Muscle layer of colon (tissue), 2 donors: ENCODE measurements around the gene PAQR6.

Source experiments
- H3K27ac ChIP-seq: one replicate; pipeline ENCODE4 v1.7.0; 2013; ENCODE audit warnings: low read depth, mild to moderate bottlenecking, low read length, moderate library complexity
- H3K27me3 ChIP-seq, 2 donors: one replicate each; pipeline ENCODE4 v1.7.0; 2013; ENCODE audit warnings: low read length in 2 of 2, mild to moderate bottlenecking in 2 of 2; ENCODE audit not compliant: insufficient read depth in 2 of 2, control insufficient read depth in 1 of 2
- H3K36me3 ChIP-seq: one replicate; pipeline ENCODE4 v1.7.0; 2013; ENCODE audit warnings: mild to moderate bottlenecking, low read length; ENCODE audit not compliant: insufficient read depth
- H3K4me1 ChIP-seq: one replicate; pipeline ENCODE4 v1.7.0; 2013; ENCODE audit warnings: mild to moderate bottlenecking, low read length; ENCODE audit not compliant: insufficient read depth
- H3K4me3 ChIP-seq, 2 donors: one replicate each; pipeline ENCODE4 v1.7.0; 2013; ENCODE audit warnings: low read length in 2 of 2, low read depth in 1 of 2, mild to moderate bottlenecking in 1 of 2, moderate library complexity in 1 of 2
- H3K9ac ChIP-seq: one replicate; pipeline ENCODE4 v1.7.0; 2013; ENCODE audit warnings: low read length
- H3K9me3 ChIP-seq: one replicate; pipeline ENCODE4 v1.7.0; 2013; ENCODE audit warnings: mild to moderate bottlenecking, low read length
- donor health status: abdominal sarcoma.
- donor health status: Adenocarcinoma of cecum.

PAQR6 gene

GRCh38 chr1:156282479-156283222 lies 34.8 kb upstream of the PAQR6 start, which contains the start of gene SMG5:
Gene SMG5, minus strand, starts transcription at chr1:156282825. Its CDS starts 145 bp downstream, at chr1:156282680.
- peaks cover 22% of the 10 kb centered on the region for H3K4me1 ChIP-seq
- H3K36me3 ChIP-seq: peaks cover 18% of the 10 kb centered on the region
- peak within 1 kb of the TSS; percentile 89 to 93 for H3K4me3 ChIP-seq
- peak within 1 kb of the TSS; percentile 96 for H3K27ac ChIP-seq
- H3K9me3 ChIP-seq: no peaks in the 10 kb centered on the region
- peak within 1 kb of the TSS; percentile 69 for H3K9ac ChIP-seq
- H3K27me3 ChIP-seq: no peaks in the 10 kb centered on the region

GRCh38 chr1:156281693-156282478 lies 34.0 kb upstream of the PAQR6 start:
- Histone ChIP-seq H3K27ac (peak overlapping the region; percentile 96), H3K27me3 (no peaks in the 10 kb centered on the region), H3K9ac (peak overlapping the region; percentile 58), H3K4me3 (peak overlapping the region; percentile 89 to 93), H3K9me3 (no peaks in the 10 kb centered on the region), H3K36me3 (peaks cover 26% of the 10 kb centered on the region), H3K4me1 (peaks cover 22% of the 10 kb centered on the region)

DNA sequence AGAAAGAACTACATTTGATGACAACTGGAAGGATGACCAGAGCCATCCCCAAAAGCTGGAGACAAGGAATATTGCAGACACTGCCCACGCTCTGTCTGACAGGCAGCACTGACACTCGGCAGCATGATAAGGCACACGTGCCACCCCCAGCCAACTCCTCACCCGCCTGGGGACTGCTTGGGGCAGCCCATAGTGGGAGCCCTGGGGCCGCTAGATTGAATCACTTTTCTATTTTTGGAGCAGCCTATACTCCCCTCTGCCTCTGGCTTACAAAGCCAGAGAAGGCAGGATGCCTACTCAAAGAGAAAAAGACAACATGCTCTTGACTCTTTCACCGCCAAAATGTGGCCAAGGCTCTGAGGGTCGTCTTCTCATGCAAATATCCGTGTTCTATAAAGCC lies 33.4 kb upstream of the PAQR6 start:
- Histone ChIP-seq H3K9me3 (no peaks in the 10 kb centered on the region), H3K27me3 (no peaks in the 10 kb centered on the region), H3K27ac (no peak overlapping the region), H3K4me1 (peaks cover 22% of the 10 kb centered on the region), H3K9ac (no peak overlapping the region), H3K36me3 (peaks cover 28% of the 10 kb centered on the region), H3K4me3 (peak overlapping the region; percentile 89 to 93)

GRCh38 chr1:156279837-156280236 lies 32.0 kb upstream of the PAQR6 start:
- H3K9ac ChIP-seq: no peak overlapping the region
- H3K36me3 ChIP-seq: peaks cover 38% of the 10 kb centered on the region
- no peak overlapping the region for H3K4me3 ChIP-seq
- no peak overlapping the region for H3K27ac ChIP-seq
- H3K9me3 ChIP-seq: no peaks in the 10 kb centered on the region
- peaks cover 22% of the 10 kb centered on the region for H3K4me1 ChIP-seq
- no peaks in the 10 kb centered on the region for H3K27me3 ChIP-seq

GRCh38 chr1:156276966-156277381 lies 29.1 kb upstream of the PAQR6 start:
- no peaks in the 10 kb centered on the region for H3K27me3 ChIP-seq
- H3K4me3 ChIP-seq: no peak overlapping the region
- H3K4me1 ChIP-seq: peaks cover 12% of the 10 kb centered on the region
- H3K27ac ChIP-seq: no peak overlapping the region
- no peak overlapping the region for H3K9ac ChIP-seq
- H3K36me3 ChIP-seq: peaks cover 67% of the 10 kb centered on the region
- H3K9me3 ChIP-seq: no peaks in the 10 kb centered on the region

DNA sequence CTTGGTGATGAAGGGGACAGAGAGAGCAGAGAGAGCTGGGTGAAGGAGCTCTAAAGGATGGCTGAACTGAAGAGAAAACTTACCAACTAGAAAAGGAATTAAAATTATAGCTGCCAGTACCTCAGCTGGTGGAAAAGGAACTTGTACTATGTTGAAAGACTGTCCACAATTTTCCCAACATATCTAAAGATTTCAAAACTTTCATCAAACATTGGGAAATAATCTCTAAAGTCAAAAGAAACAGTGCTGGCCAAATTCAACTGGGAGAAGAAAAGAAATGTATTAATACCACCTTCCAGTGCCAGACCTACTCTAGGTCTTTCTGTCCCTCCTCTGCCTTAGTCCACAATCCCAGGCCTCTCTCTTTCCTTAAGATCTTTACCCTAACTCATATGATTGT lies 28.7 kb upstream of the PAQR6 start:
- Histone ChIP-seq H3K4me1 (peaks cover 8% of the 10 kb centered on the region), H3K27me3 (no peaks in the 10 kb centered on the region), H3K4me3 (no peak overlapping the region), H3K9ac (no peak overlapping the region), H3K36me3 (peaks cover 70% of the 10 kb centered on the region), H3K27ac (no peak overlapping the region), H3K9me3 (no peaks in the 10 kb centered on the region)

DNA sequence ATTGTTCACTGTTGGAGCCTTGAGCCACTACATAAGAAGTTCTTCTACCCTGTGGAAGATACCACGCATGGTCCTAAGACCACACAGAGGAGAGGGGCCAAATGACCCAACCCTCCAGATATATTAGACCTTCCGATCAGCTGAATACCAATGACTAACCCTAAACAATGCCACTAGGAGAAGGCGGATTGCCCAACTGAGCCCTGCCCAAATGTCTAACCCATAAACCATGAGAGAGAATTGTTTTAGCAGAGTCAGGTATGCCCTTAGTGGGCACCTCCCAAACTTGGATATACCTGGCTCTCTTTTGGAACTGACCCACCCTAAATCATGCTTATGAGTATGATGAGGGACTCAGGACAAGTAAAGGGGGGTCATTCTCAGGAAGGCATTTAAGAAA lies 22.5 kb upstream of the PAQR6 start:
- no peak overlapping the region for H3K27ac ChIP-seq
- no peaks in the 10 kb centered on the region for H3K9me3 ChIP-seq
- H3K4me3 ChIP-seq: no peak overlapping the region
- H3K36me3 ChIP-seq: peaks cover 79% of the 10 kb centered on the region
- no peak overlapping the region for H3K9ac ChIP-seq
- H3K27me3 ChIP-seq: no peaks in the 10 kb centered on the region
- H3K4me1 ChIP-seq: no peaks in the 10 kb centered on the region

DNA sequence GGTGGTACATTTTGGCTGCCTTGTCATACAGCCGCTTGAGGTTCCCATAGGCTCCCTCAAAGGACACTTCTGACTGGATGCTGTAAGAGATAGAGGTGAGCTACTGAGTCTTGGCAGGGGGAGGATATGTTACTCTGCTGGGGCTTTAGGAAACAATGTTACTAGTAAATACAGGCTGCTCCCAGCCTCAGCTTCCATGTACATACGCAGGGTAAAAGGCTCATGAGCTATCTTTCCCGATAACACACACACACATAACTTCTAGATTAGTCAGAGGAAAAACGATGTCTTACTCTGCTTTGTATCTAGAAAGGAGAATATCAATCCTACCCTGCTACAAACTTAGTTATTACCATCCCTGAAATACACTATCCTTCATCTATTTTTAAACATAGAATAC lies 20.5 kb upstream of the PAQR6 start:
- H3K4me1 ChIP-seq: no peaks in the 10 kb centered on the region
- H3K27ac ChIP-seq: no peak overlapping the region
- no peaks in the 10 kb centered on the region for H3K27me3 ChIP-seq
- H3K4me3 ChIP-seq: no peak overlapping the region
- H3K9ac ChIP-seq: no peak overlapping the region
- H3K9me3 ChIP-seq: no peaks in the 10 kb centered on the region
- H3K36me3 ChIP-seq: peaks cover 75% of the 10 kb centered on the region

DNA sequence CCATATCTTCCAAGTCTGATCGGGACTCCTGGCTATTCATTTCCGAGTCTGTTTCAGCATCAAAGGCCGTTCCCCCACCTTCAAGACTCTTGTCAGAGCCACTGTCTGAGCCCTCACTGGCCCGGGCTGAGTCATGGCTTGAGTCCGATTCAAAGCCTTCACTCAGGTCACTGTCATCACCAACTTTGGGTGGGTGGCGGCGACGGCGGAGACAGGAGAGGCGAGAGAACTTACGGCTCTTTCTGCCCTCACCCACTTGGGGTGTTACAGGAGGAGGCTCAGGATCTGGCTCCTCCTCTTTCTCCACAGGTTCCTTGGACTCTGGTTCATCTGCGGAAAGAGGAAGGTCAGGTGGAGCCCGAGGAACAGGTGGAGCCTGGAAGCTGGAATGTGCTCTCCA lies 18.2 kb upstream of the PAQR6 start:
- no peaks in the 10 kb centered on the region for H3K4me1 ChIP-seq
- no peak overlapping the region for H3K4me3 ChIP-seq
- H3K9ac ChIP-seq: no peak overlapping the region
- no peaks in the 10 kb centered on the region for H3K27me3 ChIP-seq
- peaks cover 71% of the 10 kb centered on the region for H3K36me3 ChIP-seq
- H3K9me3 ChIP-seq: no peaks in the 10 kb centered on the region
- no peak overlapping the region for H3K27ac ChIP-seq

DNA sequence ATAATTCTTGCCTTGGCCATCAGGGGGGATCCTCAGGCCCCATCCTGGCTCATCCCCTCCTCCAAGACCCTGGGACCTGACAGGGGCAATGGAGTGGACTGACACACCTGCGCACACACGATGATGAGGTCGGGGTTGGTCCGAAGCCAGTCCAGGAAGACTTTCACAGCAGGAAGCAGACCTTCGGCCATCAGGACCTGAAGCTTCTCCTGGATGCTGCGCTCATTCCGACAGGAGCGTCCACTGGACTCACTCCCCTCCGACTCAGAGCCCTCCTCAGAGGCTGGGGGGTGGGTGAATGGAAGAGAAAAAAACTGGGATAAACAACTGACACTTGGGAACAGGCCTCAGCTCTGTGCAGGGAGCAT lies 15.4 kb upstream of the PAQR6 start:
- Histone ChIP-seq H3K9me3 (no peaks in the 10 kb centered on the region), H3K4me1 (no peaks in the 10 kb centered on the region), H3K27ac (no peak overlapping the region), H3K9ac (no peak overlapping the region), H3K36me3 (peaks cover 84% of the 10 kb centered on the region), H3K27me3 (no peaks in the 10 kb centered on the region), H3K4me3 (no peak overlapping the region)

DNA sequence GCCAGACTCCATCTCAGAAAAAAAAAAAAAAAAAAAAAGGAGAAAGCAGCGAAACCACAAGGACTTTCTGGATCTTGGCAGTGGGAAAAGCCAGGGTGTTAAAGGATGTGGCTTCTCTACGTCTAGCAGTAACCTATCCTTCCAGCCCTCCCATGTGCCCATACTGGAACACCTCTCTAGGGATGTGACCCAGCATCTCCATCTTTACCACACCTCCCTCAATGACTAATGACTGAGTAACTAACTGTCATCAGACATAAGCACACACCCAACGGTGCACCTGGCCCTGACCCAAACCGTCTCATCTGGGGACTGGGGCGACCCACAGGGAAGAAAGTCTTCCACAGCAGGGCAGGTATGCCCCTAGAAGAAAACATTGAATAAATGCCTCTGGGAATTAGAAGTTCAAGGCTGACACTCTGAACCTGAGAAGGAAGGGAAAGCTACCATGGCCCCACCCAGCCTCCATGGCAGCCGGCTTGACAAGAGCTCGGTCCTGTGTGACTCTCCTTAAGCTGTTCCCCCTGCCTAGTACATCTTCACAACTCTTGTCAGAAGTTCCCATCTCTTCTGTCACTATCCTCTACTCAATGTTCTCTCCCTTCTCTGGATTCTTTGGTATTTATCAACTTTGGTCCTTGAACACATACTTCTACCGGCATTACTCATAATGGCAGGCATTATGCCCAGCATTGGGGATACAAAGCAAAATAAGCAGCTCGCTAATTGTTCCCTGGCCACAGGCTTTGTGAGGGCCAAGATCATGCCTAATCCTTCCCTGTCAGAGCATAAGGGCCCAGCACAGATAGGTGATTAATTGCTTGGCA lies 14.8 kb upstream of the PAQR6 start:
- Histone ChIP-seq H3K27ac (no peak overlapping the region), H3K36me3 (peaks cover 84% of the 10 kb centered on the region)

More for the DNA sequence above, 14.8 kb upstream of the PAQR6 start:
- Histone ChIP-seq H3K9ac (no peak overlapping the region), H3K4me3 (no peak overlapping the region), H3K27me3 (no peaks in the 10 kb centered on the region), H3K9me3 (no peaks in the 10 kb centered on the region), H3K4me1 (no peaks in the 10 kb centered on the region)
